ENCODE measurements around the gene TGFB2.

DNA sequence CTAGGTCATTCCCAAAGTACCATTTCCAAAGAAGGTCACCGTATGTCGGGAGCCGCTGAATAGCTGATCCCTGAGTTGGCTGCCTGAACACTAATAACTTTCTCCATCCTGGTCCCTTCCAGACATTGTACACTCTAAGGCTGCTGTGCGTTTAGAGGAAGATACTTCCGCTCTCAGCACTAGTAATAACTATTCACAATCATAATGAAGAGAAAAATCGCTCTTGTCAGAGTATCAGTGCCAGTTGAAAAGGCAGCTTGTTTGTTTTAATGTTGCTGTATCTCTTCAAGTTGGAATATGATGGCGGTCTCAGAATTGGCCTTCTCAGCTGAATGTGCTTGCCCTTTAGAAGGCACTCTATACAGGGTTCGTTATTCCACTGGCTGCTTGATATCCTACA, 43.5 kb downstream of the TGFB2 start:
- TF ChIP-seq EZH2 (IDR thresholded peaks at IDR 0.05; ENCODE audit: borderline replicate concordance, low read depth, low read length, severe bottlenecking), result no peak
- TF ChIP-seq, protein P1, sequence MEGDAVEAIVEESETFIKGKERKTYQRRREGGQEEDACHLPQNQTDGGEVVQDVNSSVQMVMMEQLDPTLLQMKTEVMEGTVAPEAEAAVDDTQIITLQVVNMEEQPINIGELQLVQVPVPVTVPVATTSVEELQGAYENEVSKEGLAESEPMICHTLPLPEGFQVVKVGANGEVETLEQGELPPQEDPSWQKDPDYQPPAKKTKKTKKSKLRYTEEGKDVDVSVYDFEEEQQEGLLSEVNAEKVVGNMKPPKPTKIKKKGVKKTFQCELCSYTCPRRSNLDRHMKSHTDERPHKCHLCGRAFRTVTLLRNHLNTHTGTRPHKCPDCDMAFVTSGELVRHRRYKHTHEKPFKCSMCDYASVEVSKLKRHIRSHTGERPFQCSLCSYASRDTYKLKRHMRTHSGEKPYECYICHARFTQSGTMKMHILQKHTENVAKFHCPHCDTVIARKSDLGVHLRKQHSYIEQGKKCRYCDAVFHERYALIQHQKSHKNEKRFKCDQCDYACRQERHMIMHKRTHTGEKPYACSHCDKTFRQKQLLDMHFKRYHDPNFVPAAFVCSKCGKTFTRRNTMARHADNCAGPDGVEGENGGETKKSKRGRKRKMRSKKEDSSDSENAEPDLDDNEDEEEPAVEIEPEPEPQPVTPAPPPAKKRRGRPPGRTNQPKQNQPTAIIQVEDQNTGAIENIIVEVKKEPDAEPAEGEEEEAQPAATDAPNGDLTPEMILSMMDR (IDR thresholded peaks at IDR 0.05; ENCODE audit: extremely low read depth in 1 of 2, insufficient read depth in 1 of 2, low read depth in 1 of 2, low read length in 2 of 2), result no peak
